GM23248 (cell line): ENCODE measurements around the gene DTX4.

Experiments used
- EZH2 ChIP-seq: fragments of 200-600 bp; sonication (generic); IDR thresholded peaks from 2 replicates; pipeline ENCODE4 v1.6.1; 2018; ENCODE audit warnings: antibody characterized with exemption, mild to moderate bottlenecking; ENCODE audit not compliant: insufficient read depth, poor library complexity, severe bottlenecking
- EZH2phosphoT487 ChIP-seq: fragments of 200-600 bp; sonication (generic); IDR thresholded peaks from 2 replicates; pipeline ENCODE4 v1.6.1; 2018; ENCODE audit warnings: antibody characterized with exemption, moderate library complexity, mild to moderate bottlenecking, low read depth; ENCODE audit not compliant: insufficient read depth

DNA sequence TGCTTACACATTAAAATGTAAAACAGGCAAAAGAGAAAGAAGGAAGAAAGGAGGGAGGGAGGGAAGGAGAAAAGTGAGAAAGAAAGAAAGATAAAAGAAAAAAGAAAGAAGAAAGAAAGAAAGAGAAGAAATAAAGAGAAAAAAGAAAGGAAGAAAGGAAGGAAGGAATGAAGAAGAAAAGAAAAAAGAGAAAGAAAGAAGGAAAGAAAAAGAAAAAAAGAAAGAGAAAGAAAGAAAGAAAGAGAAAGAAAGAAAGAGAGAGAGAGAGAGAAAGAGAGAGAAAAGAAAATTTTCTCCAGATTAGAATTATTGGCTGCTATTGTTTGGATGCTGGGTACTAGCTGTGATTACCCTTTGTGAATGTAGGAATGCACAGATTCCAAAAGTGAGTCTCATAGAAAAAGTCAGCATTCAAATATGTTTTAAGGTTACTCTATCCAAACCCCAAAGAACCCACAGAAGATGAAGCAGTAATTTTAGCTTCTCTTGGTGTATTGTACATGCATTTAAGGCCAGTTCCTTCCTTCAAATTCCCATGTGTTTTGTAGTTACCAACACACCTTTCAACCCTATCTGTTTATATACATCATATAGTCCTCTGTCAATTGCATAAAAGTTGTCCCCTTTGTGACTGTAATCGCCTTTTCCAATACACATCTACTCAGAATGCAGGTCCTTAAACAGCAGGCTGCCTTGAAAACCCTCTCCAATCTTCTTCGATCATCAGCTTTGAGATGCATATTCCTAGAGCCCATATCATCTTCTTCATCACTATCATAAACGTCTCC, 30.1 kb upstream of the DTX4 start:
- no peak for TF ChIP-seq EZH2
- no peak for TF ChIP-seq EZH2phosphoT487
